WI38 (cell line): ENCODE measurements around the gene RAD23B.

Experiments
- H3K4me3 ChIP-seq: 2 replicates; pipeline ENCODE4 v1.5.1; 2011; ENCODE audit warnings: low read depth, mild to moderate bottlenecking, control low read depth, low read length
- CTCF ChIP-seq: IDR thresholded peaks from 2 replicates; pipeline ENCODE4 v1.5.1; 2012; ENCODE audit warnings: low read depth, mild to moderate bottlenecking, control low read depth, low read length

Gene RAD23B

GRCh38 chr9:107361816-107362215 lies 78.7 kb downstream of the RAD23B start:
- no peak for TF ChIP-seq CTCF
- H3K4me3 ChIP-seq: no peak overlapping the region

- H3K4me3 ChIP-seq: no peak overlapping the region
- TF ChIP-seq CTCF: no peak
Observed at GRCh38 chr9:107363516-107364152, 80.6 kb downstream of the RAD23B start.

- no peak overlapping the region for H3K4me3 ChIP-seq
- TF ChIP-seq CTCF: no peak
Observed at GRCh38 chr9:107367727-107368502, 84.8 kb downstream of the RAD23B start.

- H3K4me3 ChIP-seq: no peak overlapping the region
- TF ChIP-seq CTCF: no peak
Observed at GRCh38 chr9:107368696-107369095, 85.6 kb downstream of the RAD23B start.

GRCh38 chr9:107373809-107374208 lies 90.7 kb downstream of the RAD23B start:
- TF ChIP-seq CTCF: no peak
- H3K4me3 ChIP-seq: no peak overlapping the region

- TF ChIP-seq CTCF: no peak
- H3K4me3 ChIP-seq: no peak overlapping the region
Observed at GRCh38 chr9:107375001-107375400, 91.9 kb downstream of the RAD23B start.

GRCh38 chr9:107375651-107376369 lies 92.7 kb downstream of the RAD23B start:
- no peak overlapping the region for H3K4me3 ChIP-seq
- TF ChIP-seq CTCF: no peak
